BLaER1 treated with 17β-estradiol and CSF1 and Interleukin-3, amounts not matched to agents 10 nM and 100 nM (cell line): ENCODE measurements around the gene ADPRM.

Experiments
- H3K27ac ChIP-seq, 11 experiments: shearing (Covaris generic); formaldehyde crosslinking; 2 replicates each; pipeline ENCODE4 v1.8.1; 2022
- H3K27me3 ChIP-seq, 11 experiments: shearing (Covaris generic); formaldehyde crosslinking; 2 replicates each; pipeline ENCODE4 v1.8.1; 2022
- H3K36me3 ChIP-seq, 11 experiments: shearing (Covaris generic); formaldehyde crosslinking; 2 replicates each; pipeline ENCODE4 v1.8.1; 2022
- H3K4me1 ChIP-seq, 10 experiments: shearing (Covaris generic); formaldehyde crosslinking; 2 replicates each; pipeline ENCODE4 v1.8.1; 2022
- H3K4me2 ChIP-seq, 11 experiments: shearing (Covaris generic); formaldehyde crosslinking; 2 replicates each; pipeline ENCODE4 v1.8.1; 2022
- H3K4me3 ChIP-seq, 10 experiments: shearing (Covaris generic); formaldehyde crosslinking; 2 replicates each; pipeline ENCODE4 v1.8.1; 2022
- H3K9ac ChIP-seq, 11 experiments: shearing (Covaris generic); formaldehyde crosslinking; 2 replicates each; pipeline ENCODE4 v1.8.1; 2022
- H3K9me3 ChIP-seq, 11 experiments: shearing (Covaris generic); formaldehyde crosslinking; replicated peaks in 1 of 11; 2 replicates each; pipeline ENCODE4 v1.8.1; 2022
- H4K20me1 ChIP-seq, 11 experiments: shearing (Covaris generic); formaldehyde crosslinking; 2 replicates each; pipeline ENCODE4 v1.8.1; 2022
- Cebpa-rat ChIP-seq, 11 experiments: shearing (Covaris generic); IDR thresholded peaks; 2 replicates each; pipeline ENCODE4 v1.8.1; 2022

The ADPRM gene

DNA sequence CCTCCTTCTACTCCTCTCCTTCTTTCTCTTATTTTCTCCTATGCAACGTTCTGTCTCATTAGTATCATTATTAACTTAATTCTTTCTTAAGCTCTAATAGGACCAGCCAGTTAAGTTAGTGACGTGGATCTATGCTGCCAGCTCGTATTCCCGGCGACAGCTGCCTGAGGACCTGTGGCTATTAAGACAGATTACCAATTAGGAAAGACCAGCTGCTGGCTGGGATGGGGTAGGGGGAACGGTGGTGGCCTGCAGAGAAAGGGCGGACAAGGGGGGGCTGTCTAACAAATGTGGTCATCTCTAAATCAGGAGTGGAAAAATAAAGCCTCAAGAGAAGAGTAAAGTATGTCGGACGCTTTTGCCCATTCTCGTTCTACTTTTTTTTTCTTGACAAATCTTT is 39.5 kb upstream of the ADPRM start:
- Histone ChIP-seq H3K9ac (no peak overlapping the region), H3K36me3 (no peaks in the 10 kb centered on the region), H3K27ac (no peak overlapping the region), H3K4me1 (peaks cover 0 to 22% (median 9%) of the 10 kb centered on the region in 10 experiments; a peak in 13 of 20 replicates), H3K27me3 (no peaks in the 10 kb centered on the region), H4K20me1 (no peaks in the 10 kb centered on the region), H3K9me3 (no peaks in the 10 kb centered on the region), H3K4me2 (no peak overlapping the region), H3K4me3 (no peak overlapping the region)
- no peak for TF ChIP-seq Cebpa-rat (IDR thresholded peaks at IDR 0.05)

DNA sequence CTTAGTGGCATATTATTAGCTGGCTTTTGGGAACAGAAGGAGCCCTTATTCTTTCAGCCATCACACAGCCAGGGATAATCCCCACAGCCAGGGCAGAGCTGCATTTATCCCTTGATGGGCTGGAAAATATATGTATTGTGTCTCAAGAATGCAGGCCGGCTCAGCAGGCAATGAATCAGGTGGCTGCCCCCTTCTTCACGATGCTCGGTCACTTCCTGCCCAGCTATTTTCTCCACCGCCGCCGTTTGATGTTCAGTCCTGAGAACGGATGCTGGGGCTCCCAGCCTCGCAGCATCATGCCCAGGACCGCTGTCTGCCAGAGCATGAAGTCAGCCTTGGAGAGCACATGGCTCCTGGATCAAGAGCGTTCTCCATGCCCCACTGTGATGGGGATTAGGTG is 36.0 kb upstream of the ADPRM start:
- no peaks in the 10 kb centered on the region; a peak in 1 of 22 replicates for H3K36me3 ChIP-seq
- H3K4me2 ChIP-seq = no peak overlapping the region
- no peak for TF ChIP-seq Cebpa-rat (IDR thresholded peaks at IDR 0.05)
- H3K9ac ChIP-seq = no peak overlapping the region
- H3K9me3 ChIP-seq = no peaks in the 10 kb centered on the region
- H4K20me1 ChIP-seq = no peaks in the 10 kb centered on the region
- H3K4me3 ChIP-seq = no peak overlapping the region
- peaks cover 0 to 19% (median 9%) of the 10 kb centered on the region in 10 experiments; a peak in 12 of 20 replicates for H3K4me1 ChIP-seq
- no peak overlapping the region for H3K27ac ChIP-seq
- H3K27me3 ChIP-seq = no peaks in the 10 kb centered on the region

DNA sequence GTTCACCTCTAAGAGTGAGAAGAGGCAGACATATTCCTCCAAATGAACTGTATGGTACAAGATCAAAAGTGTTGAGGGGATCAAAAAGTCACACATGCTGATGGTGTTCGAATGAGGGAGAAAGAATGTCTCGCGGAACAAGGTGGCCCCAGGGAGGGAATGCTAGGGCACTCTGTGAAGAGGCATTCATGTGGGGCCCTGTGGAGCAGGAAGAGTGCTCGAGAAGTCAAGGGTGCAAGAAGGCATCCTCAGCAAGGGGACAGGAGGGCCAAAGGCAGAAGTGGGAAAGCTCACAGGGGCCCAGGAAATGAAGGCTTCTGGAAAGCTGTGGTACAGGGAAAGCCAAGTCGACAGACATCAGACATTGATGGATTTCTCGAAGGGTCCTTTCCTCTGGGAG is 34.2 kb upstream of the ADPRM start:
- H3K9me3 ChIP-seq = no peaks in the 10 kb centered on the region
- peaks cover 0 to 14% (median 9%) of the 10 kb centered on the region in 10 experiments; a peak in 12 of 20 replicates for H3K4me1 ChIP-seq
- H3K4me2 ChIP-seq = no peak overlapping the region
- no peaks in the 10 kb centered on the region for H4K20me1 ChIP-seq
- no peak overlapping the region for H3K4me3 ChIP-seq
- H3K36me3 ChIP-seq = no peaks in the 10 kb centered on the region; a peak in 1 of 22 replicates
- no peak overlapping the region for H3K27ac ChIP-seq
- H3K27me3 ChIP-seq = no peaks in the 10 kb centered on the region
- H3K9ac ChIP-seq = no peak overlapping the region
- TF ChIP-seq Cebpa-rat (IDR thresholded peaks at IDR 0.05) = no peak

DNA sequence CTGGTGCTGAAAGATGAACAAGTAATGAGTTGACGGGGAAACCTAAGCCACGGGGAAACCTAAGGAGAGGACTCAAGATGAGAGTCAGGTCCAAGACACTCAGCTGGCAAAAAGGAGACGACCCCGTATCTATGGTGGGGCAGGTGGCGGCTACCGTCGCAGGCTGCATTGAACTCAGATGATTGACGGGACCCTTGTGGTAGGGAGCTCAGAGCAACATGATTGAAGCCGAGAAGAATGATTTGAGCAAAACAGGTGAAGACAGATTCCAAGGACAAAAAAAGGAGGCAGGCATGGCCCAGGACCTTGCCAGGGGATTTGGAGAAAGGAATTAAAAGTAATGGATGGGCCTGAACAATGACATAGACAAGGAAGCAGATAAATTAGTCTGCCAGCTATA is 32.8 kb upstream of the ADPRM start:
- Histone ChIP-seq H3K4me1 (peaks cover 0 to 4% (median 4%) of the 10 kb centered on the region in 10 experiments; a peak in 12 of 20 replicates), H3K9ac (no peak overlapping the region), H4K20me1 (no peaks in the 10 kb centered on the region; a peak in 1 of 22 replicates), H3K27ac (no peak overlapping the region), H3K9me3 (no peaks in the 10 kb centered on the region), H3K27me3 (no peaks in the 10 kb centered on the region), H3K4me2 (no peak overlapping the region), H3K4me3 (no peak overlapping the region), H3K36me3 (no peaks in the 10 kb centered on the region; a peak in 1 of 22 replicates)
- no peak for TF ChIP-seq Cebpa-rat (IDR thresholded peaks at IDR 0.05)

DNA sequence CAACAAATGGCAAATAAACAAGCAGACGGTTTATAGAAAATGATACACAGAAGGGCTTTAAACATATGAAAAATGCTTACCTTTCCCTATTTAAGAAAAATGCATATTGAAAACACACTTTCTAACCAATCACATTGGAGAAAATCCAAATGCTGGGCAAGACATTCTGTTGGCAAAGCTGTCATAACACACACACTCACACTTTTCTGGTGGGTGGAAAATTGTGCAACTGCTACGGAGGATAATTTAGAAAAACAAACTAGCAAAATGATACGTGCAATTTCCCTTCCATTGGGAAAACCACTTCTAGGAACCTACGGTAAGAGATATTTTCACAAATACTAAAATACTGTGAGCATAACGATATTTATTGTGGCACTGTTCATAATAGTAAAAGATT is 30.5 kb upstream of the ADPRM start:
- Histone ChIP-seq H3K9ac (no peak overlapping the region), H4K20me1 (no peaks in the 10 kb centered on the region; a peak in 1 of 22 replicates), H3K27me3 (no peaks in the 10 kb centered on the region), H3K4me3 (no peak overlapping the region), H3K4me2 (no peak overlapping the region), H3K27ac (no peak overlapping the region), H3K9me3 (no peaks in the 10 kb centered on the region), H3K4me1 (no peaks in the 10 kb centered on the region), H3K36me3 (no peaks in the 10 kb centered on the region; a peak in 1 of 22 replicates)
- TF ChIP-seq Cebpa-rat (IDR thresholded peaks at IDR 0.05) = no peak

DNA sequence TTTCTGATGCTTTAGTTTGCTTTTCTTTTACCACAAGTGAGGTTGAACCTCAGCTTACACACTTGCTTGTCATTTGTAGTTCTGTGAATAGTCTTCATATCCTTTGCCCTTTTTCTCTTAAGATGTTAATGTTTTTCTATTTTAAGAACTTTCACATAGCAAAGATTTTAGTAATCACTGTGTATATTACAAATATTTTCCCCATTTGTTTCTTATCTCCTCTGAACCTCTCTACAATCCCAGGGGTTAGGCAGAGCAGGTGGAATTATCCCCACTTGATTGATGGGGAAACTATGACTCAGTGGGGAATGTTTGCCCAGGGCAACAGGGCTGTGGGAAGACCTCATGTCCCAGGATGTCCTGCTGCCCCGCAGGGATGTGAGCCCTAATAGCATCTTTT is 28.6 kb upstream of the ADPRM start:
- H3K27me3 ChIP-seq = no peaks in the 10 kb centered on the region
- H3K9me3 ChIP-seq = no peaks in the 10 kb centered on the region
- H3K4me3 ChIP-seq = no peak overlapping the region
- TF ChIP-seq Cebpa-rat (IDR thresholded peaks at IDR 0.05) = no peak
- H3K9ac ChIP-seq = no peak overlapping the region
- H3K36me3 ChIP-seq = peaks cover 0 to 10% (median 5%) of the 10 kb centered on the region in 11 experiments; a peak in 11 of 22 replicates
- no peak overlapping the region for H3K27ac ChIP-seq
- peaks cover 0 to 3% (median 0%) of the 10 kb centered on the region in 11 experiments; a peak in 2 of 22 replicates for H4K20me1 ChIP-seq
- H3K4me2 ChIP-seq = no peak overlapping the region
- no peaks in the 10 kb centered on the region for H3K4me1 ChIP-seq

DNA sequence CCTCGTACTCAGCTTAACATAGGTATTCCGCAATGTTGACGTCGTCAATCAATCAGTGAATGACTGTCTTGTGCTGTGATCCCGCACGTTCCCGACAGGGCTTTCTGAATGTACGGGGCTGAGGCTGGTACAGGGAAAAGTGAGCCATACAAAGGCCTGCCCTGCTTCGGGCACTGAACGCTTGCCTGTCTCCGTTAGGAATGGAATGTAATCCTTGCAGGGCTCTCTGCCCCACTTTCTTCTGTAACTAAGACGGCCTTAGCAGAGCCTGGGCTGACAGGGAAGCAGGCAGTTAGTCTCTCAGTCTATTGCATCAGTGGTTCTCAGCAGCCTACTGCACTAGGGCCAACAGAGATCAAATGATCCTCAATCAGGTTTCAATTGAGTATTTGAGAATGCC is 24.1 kb upstream of the ADPRM start:
- no peaks in the 10 kb centered on the region for H3K9me3 ChIP-seq
- no peak overlapping the region for H3K27ac ChIP-seq
- H4K20me1 ChIP-seq = peaks cover 0 to 12% (median 3%) of the 10 kb centered on the region in 11 experiments; a peak in 5 of 22 replicates
- H3K36me3 ChIP-seq = peaks cover 37 to 55% (median 48%) of the 10 kb centered on the region in 11 experiments
- H3K4me2 ChIP-seq = no peak overlapping the region
- no peak overlapping the region for H3K9ac ChIP-seq
- no peak overlapping the region for H3K4me3 ChIP-seq
- H3K27me3 ChIP-seq = no peaks in the 10 kb centered on the region
- H3K4me1 ChIP-seq = no peaks in the 10 kb centered on the region
- no peak for TF ChIP-seq Cebpa-rat (IDR thresholded peaks at IDR 0.05)

DNA sequence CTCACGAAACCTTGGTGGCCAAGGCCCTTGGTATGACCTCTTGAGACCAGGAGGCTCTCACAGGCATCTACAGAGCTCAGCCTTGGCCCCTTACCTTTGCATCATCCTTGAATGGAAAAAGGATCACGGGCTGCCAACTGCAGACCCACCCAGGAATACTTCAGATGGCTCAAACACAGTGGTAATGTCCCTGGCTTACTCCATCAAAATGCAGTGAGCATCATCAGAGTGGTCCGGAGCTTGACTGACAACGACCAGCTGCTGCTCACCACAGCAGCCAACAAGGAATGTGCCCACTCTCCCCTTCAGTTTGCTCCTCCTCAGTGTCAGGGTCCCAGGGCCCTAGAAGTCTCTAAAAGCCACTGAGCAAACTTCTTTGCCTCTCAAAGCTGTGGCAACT is 22.7 kb upstream of the ADPRM start:
- Histone ChIP-seq H3K27me3 (no peaks in the 10 kb centered on the region), H3K9ac (no peak overlapping the region), H3K27ac (no peak overlapping the region), H3K36me3 (peaks cover 51 to 69% (median 62%) of the 10 kb centered on the region in 11 experiments), H3K4me1 (no peaks in the 10 kb centered on the region), H3K4me3 (no peak overlapping the region), H3K9me3 (no peaks in the 10 kb centered on the region), H4K20me1 (peaks cover 0 to 12% (median 6%) of the 10 kb centered on the region in 11 experiments; a peak in 5 of 22 replicates), H3K4me2 (no peak overlapping the region)
- TF ChIP-seq Cebpa-rat (IDR thresholded peaks at IDR 0.05) = no peak

DNA sequence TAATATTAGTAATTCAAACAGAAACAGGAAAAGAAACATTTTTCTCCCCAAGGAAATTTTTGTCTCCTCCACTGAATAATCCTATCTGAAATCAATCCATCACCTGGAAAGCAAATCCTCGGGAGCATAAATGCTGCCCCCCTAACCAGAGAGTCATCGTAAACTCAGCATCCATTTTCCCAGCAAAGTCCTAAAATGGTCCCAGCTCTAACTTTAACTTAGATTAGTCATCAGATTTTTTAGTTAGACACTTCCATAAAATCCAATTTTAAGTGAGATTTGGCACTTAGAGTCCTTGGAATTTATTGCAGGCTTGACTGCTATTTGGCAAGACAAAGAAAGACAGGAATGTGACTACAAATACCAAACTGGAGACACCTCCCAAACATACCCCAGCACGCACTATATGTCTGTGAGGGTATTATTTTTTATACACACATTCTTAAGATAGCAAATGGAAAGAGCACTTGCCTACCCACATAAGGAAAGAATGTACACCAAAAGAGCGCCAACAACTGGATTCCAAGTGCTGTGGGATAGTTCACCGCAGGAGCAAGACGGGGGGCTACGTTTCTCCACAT is 15.4 kb upstream of the ADPRM start:
- H3K4me3 ChIP-seq = no peak overlapping the region
- H3K9ac ChIP-seq = no peak overlapping the region
- no peaks in the 10 kb centered on the region for H3K9me3 ChIP-seq
- no peak overlapping the region for H3K4me2 ChIP-seq
- no peak for TF ChIP-seq Cebpa-rat (IDR thresholded peaks at IDR 0.05)
- H4K20me1 ChIP-seq = peaks cover 0 to 40% (median 3%) of the 10 kb centered on the region in 11 experiments; a peak in 9 of 22 replicates
- H3K4me1 ChIP-seq = no peaks in the 10 kb centered on the region
- no peaks in the 10 kb centered on the region for H3K27me3 ChIP-seq
- H3K27ac ChIP-seq = no peak overlapping the region
- peaks cover 93 to 100% (median 99%) of the 10 kb centered on the region in 11 experiments for H3K36me3 ChIP-seq

DNA sequence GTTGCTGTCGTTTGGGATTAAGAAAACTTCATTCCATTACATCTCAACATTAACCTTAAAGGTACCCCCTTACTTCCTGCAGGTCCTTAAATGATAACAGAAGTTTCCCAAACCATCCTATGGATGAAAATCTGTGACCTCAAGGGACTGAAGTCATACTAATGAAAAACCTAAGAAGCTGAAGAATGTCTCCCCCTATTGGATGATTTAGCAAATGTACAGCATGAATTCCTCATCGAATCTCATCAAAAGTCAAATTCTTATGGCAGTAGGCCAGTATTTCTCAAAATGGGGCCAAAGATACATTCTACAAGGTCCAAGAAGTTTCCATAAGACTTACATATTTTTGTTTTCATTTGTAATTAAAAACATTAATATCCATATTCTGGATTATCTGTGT is 13.5 kb upstream of the ADPRM start:
- H3K9ac ChIP-seq = no peak overlapping the region
- no peak overlapping the region for H3K4me2 ChIP-seq
- no peak for TF ChIP-seq Cebpa-rat (IDR thresholded peaks at IDR 0.05)
- H3K4me1 ChIP-seq = no peaks in the 10 kb centered on the region
- H3K9me3 ChIP-seq = no peaks in the 10 kb centered on the region
- no peaks in the 10 kb centered on the region for H3K27me3 ChIP-seq
- no peak overlapping the region for H3K27ac ChIP-seq
- H4K20me1 ChIP-seq = peaks cover 0 to 58% (median 12%) of the 10 kb centered on the region in 11 experiments; a peak in 17 of 22 replicates
- H3K4me3 ChIP-seq = no peak overlapping the region
- H3K36me3 ChIP-seq = peaks cover 85 to 100% (median 95%) of the 10 kb centered on the region in 11 experiments
